Measurements from ENCODE around the gene INAVA.
"Not testable (repeated sequence)": the region's sequence is repeated elsewhere in the genome, so short reads cannot be mapped to it uniquely, and the experiment has no call there.

INAVA gene

DNA sequence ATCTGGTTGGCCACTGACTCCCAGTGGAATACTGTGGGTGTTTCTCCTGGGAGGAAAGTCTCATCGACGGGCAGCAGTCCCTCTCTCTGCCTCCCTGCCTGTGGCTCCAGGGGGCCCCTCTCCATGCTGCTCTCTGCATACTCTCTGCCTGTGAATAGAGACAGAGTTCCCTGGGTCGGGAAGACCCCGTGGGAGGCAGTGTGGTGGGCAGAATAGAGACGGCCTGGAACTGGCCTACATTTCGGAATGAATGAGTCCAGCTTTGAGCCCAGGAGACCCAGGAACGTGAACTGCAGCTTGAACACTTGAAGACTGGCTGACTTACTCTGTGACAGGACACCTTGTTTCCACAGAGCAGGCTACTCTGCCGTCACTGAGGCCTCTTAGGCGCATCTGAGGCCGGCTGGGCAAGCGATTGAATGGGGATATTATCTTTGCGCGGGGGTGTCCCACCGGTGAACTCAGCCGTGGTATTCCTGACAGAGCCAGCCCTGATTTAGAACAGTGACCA lies 64.8 kb downstream of the INAVA start:
- TF ChIP-seq, protein P1, sequence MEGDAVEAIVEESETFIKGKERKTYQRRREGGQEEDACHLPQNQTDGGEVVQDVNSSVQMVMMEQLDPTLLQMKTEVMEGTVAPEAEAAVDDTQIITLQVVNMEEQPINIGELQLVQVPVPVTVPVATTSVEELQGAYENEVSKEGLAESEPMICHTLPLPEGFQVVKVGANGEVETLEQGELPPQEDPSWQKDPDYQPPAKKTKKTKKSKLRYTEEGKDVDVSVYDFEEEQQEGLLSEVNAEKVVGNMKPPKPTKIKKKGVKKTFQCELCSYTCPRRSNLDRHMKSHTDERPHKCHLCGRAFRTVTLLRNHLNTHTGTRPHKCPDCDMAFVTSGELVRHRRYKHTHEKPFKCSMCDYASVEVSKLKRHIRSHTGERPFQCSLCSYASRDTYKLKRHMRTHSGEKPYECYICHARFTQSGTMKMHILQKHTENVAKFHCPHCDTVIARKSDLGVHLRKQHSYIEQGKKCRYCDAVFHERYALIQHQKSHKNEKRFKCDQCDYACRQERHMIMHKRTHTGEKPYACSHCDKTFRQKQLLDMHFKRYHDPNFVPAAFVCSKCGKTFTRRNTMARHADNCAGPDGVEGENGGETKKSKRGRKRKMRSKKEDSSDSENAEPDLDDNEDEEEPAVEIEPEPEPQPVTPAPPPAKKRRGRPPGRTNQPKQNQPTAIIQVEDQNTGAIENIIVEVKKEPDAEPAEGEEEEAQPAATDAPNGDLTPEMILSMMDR (IDR thresholded peaks at IDR 0.05; ENCODE audit: extremely low read depth, missing control alignments) = no peak
- DNase-seq (ENCODE audit: low spot score) = no peak

DNA sequence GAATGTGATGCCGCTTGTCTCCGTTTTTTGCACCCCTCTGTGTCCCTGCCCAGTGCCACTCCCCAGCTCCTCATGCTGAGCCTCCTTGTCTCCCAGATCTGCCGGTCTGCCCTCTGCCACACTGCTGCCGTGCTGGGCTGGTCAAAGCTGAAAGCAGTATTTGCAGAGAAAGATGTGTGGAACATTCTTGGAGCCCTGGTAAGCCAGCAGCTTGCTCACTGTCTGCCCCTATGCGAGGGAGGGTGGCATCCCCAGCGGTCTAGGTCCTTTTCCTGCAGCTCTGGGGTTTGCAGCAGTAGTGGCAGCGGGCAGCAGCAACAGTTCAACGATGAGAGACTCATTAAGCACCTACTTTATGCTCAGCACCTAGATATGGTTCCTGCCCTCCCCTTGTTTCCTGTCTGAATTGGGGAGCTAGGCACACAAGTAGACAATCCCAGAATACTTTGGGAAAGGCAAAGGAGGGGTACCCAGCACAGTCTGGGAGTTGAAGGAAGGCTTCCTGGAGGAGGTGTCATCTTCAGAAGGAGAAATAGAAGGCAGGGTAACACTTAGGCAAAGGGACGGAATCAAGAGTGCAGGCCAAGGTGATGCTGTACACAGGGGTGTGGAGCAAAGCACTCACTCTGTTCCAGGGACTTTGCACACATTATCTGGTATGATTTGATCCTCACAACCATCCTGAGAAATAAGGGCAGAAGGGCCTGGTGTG lies 65.7 kb downstream of the INAVA start:
- TF ChIP-seq, protein P1 (IDR thresholded peaks at IDR 0.05; ENCODE audit: extremely low read depth, missing control alignments) = no peak
- DNase-seq (ENCODE audit: low spot score) = no peak

DNA sequence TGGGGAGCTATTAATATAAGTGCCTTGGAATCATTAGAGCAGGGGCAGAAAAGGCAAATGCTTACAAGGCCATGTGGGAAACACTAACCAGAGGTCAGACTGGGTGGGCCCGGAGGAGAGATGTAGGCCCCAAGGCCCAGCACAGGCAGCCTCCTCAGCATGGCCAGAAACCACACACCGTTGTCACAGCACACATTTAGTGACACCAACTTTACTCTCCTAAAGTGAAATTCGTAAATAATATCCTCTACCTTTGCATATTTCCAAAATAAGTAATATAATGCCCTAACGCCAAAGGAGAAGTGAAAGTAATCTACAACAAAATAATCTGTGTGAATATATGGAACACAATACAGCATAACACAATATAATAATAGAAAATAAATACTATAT lies 66.2 kb downstream of the INAVA start:
- DNase-seq (ENCODE audit: low spot score) = no peak
- TF ChIP-seq, protein P1 (IDR thresholded peaks at IDR 0.05; ENCODE audit: extremely low read depth, missing control alignments) = no peak

DNA sequence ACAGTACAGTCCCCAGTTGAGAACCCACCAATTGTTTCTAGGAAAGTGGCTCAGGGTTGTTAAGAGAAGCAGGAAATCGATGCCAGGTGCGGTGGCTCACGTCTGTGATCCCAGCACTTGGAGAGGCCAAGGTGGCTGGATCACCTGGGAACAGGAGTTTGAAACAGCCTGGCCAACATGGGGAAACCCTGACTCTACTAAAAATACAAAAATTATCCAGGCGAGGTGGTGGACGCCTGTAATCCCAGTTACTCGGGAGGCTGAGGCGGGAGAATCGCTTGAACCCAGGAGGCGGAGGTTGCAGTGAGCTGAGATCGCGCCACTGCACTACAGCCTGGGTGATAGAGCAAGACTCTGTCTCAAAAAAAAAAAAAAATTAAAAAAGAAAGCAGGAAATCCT lies 67.5 kb downstream of the INAVA start:
- DNase-seq (ENCODE audit: low spot score) = not testable (repeated sequence)

DNA sequence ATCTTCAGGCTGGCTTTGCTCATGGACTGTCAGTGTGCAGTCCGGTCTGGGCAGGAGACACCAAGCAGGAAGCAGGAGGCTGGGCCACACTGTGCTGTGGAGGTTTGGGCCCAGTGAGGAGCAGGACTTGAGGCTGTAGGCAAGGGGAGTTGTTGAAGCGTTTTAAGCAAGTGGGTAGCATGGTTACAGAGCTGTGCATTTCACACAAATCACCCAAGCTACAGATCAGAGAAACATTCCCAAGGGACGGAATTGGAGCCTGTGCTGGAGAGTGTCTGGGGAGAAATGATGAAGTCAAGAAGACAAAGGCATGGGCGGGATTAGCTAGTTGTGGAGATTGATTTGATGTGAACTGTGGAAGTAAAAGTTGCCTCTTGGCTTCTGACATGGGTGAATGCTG lies 67.9 kb downstream of the INAVA start:
- TF ChIP-seq, protein P1 (IDR thresholded peaks at IDR 0.05; ENCODE audit: extremely low read depth, missing control alignments) = no peak
- DNase-seq (ENCODE audit: low spot score) = no peak

DNA sequence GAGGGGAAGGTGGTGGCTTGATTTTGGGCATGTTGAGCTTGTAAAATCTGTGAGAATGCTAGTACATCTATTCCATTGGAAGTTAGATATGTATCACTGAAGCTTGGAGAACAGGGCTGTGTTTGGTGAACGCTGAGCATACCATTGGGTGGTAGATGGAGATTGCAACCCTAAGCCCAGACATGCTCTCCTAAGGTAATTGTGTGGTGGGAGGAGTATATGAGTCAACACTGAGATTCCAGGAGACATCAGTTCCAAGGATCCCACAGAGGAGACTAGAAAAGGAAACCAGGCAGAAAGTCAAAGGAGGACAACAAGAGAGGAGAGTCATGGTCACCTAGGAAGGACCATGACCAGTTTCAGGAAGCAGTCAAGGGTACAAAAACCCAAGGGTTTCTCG lies 68.4 kb downstream of the INAVA start:
- TF ChIP-seq, protein P1 (IDR thresholded peaks at IDR 0.05; ENCODE audit: extremely low read depth, missing control alignments) = no peak
- DNase-seq (ENCODE audit: low spot score) = no peak

DNA sequence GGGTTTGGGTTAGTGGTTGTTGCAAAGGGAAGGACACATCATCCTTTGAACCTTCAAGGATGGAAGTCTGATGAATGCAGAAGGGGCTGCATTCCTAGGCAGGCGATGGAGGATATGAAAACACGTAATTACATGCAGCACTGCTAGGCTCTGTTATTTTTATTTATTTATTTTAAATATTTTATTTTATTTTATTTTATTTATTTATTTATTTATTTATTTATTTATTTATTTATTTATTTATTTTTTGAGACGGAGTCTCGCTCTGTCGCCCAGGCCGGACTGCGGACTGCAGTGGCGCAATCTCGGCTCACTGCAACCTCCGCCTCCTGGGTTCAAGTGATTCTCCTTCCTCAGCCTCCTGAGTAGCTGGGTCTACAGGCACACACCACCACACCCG lies 69.2 kb downstream of the INAVA start:
- DNase-seq (ENCODE audit: low spot score) = not testable (repeated sequence)
